Measurements from ENCODE around the gene C20orf144.

C20orf144 gene

DNA sequence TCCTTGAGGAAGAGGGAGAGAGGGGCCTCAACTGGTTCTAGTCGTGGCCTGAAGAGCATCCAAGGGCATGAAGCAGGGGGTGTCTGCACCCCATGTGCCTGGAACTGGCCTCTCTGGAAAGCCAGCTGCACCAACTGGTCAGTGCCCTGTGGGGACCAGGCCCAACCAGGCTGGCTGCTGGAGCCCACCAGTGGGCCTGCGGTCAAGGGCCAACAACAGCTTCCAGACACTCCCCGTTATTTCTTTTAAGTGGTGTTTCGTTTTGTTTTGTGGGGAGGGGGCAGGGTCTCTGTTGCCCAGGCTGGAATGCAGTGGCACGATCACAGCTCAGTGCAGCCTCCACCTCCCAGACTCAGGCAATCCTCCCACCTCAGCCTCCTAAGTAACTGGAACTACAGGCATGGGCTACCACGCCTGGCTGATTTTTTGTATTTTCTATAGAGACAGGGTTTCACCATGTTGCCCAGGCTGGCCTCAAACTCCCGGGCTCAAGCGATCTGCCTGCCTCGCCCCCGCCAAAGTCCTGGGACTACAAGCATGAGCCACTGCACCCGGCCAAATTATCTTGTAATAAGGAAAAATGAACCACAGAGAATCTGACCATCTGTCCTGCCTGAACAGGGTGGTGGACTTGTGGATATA is 11.9 kb upstream of the C20orf144 start:
- no peak for DNase-seq

- peak in 1 of 3 experiments; percentile 53 for DNase-seq
Measured at GRCh38 chr20:33650753-33651561, 11.2 kb upstream of the C20orf144 start.

DNA sequence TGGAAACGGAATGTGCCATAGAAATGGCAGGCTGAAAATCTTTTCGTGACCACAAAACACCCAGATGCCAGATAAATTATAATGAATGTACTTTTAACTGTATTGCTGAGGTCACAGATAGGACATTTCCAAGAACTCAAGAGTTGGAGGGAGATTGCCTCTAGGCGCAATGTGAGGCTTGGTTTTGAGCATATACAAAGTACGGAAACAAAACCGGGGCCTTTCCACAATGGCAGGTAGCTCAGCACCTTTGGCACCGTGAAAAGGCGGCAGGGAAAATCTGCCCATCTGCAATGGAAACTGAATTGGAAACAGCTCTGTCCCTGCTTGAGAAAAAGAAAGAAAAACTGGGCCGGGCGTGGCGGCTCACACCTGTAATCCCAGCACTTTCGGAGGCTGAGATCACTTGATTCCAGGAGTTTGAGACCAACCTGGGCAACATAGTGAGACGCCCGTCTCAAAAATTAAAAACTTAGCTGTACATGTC is 10.5 kb upstream of the C20orf144 start:
- peak in 1 of 3 experiments; percentile 48 for DNase-seq

DNA sequence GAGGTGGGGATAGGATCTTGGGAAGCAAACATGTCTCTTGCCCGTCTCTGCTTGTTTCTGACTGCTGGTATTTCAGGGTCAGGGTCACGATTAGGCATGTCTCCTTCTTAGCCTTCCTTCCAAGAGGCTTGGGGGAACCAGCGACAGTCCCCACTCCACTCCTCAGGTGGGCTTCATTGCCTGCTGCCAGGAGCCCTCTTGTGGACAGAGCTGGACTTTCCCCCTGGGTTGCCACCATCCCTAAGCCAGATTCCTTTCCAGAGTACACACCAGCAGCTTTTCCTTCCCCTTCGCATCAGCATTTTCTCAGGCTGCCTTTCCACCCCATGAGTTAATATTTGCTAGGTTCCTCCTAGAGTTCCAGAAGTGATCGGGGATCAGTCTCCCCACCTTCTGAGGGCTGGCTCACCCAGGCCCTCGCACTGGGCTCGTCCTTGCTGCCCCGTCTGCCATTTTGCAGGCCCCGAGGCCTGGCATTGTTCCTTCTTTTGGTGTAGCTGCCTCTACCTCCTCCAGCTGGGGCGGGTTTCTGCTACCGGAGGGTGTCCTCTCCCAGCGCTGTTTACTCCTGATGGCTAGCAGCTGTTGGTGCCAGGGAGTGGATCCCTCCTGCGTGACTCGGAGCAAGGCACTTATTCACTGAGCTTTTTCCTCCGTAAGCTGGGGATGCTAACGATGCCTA is 8.8 kb upstream of the C20orf144 start:
- DNase-seq = peak; percentile 56 to 74 (median 70)

GRCh38 chr20:33653900-33654596 is 8.1 kb upstream of the C20orf144 start:
- peak; percentile 85 to 97 (median 93) for DNase-seq

GRCh38 chr20:33654680-33655161 is 7.4 kb upstream of the C20orf144 start:
- DNase-seq = no peak

GRCh38 chr20:33655164-33655563 is 7.0 kb upstream of the C20orf144 start:
- no peak for DNase-seq

DNA sequence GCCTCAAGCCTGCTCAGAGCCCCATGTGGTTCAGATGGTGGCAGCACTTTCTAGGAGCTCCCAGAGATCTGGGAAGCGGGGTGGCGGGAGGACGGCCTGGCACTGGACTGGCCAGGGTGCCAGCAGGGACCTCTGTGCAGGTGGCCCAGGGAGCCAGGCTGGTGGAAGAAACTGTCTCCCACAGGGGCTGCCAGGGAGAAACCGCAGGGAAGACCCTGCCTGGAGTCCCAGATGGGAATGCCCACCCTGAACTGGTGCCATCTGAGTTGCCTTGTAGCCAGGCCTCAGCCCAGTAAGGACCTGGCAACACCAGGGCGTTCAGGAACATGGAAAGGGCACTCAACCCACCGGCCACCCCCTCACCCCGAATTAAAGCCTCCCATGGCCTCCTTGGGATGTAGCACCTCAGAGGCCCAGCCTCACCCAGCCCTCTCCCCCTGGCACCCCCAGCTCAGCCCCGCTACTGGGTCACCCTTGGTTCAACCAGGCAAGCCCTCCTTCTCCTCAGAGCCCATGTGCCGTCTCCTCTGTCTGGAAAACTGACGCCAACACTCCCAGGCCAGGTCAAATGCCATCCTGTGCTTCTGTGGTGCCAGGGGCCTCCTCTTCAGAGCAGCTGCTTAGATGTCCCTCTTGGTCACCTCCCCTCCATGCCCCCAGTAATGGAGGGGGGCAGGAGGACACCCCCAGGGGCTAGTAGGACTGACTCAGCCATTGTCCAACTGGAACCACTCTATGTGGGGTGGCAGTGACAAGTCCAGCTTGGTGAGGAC is 5.9 kb upstream of the C20orf144 start:
- DNase-seq = no peak

- DNase-seq = no peak
Measured at GRCh38 chr20:33656783-33657703, 5.1 kb upstream of the C20orf144 start.

DNA sequence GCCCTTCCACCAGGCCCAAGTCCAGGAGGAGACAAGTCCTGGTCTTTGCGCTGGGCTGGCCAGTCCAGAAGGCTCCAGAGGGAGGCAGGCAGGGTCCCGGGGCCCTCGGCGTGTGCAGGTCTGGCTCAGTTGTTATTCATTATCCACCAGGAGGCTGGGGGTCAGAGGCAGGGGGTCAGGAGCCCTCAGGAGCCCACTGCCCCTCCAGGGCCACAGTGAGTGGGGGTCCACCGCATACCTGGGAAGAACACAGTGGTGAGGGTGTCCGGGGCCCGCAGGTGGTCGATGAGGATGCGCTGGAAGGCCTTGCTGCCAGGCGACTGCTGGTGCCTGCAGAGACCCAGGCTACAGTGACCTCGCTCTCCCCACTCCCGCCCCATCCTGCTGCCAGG is 4.4 kb upstream of the C20orf144 start:
- no peak for DNase-seq

GRCh38 chr20:33658510-33658909 is 3.6 kb upstream of the C20orf144 start:
- no peak for DNase-seq

DNA sequence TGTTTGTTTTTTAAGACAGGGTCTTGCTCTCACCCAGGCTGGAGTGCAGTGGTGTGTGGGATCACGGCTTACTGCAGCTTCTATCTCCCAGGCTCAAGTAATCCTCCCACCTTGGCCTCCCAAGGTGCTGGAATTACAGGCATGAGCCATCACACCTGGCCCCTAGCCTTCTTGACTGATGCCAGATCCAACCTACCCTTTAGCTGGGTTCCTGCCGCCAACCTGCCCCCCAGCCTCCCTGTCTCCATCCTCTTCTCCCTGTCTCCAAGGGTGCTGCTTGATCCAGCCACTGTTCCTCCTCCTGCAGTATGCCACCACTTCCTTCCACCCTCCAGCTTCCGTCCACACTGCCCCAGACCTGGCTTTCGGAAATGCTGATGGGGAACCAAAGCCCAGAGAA is 3.2 kb upstream of the C20orf144 start:
- DNase-seq = no peak

DNA sequence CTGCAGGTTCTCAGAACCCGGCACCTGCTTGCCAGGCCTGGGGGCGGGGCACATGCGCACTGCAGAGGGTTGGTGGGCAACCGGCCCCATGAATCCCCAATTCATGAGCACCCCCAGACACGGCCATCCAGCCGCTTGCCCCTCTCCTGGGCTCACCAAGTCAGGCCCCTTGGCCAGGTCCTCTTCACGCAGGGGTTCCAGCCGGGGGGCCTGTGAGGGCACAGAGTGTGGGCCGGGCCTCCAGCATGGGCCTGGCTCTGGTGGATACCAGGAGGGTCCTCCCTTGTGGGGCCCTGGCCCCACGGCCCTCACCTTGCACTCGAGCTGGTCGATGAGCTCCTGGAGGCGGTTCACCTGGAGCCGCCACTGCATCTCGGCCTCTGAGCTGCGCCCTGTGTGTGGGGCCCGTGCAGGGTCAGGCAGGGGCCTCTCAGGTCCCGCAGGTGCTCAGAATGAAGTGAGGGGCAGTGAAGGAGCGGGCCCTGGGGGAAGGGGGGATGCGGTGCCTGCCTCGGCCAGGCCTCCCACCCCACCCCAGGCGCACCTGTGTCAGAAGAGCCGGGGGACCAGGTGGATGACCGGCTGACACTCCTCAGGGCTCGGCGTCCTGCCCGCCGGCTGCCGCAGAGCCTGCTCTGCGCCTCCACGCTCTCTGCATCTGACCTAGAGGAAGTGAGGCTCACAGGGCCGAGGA is 2.6 kb upstream of the C20orf144 start:
- DNase-seq = no peak

DNA sequence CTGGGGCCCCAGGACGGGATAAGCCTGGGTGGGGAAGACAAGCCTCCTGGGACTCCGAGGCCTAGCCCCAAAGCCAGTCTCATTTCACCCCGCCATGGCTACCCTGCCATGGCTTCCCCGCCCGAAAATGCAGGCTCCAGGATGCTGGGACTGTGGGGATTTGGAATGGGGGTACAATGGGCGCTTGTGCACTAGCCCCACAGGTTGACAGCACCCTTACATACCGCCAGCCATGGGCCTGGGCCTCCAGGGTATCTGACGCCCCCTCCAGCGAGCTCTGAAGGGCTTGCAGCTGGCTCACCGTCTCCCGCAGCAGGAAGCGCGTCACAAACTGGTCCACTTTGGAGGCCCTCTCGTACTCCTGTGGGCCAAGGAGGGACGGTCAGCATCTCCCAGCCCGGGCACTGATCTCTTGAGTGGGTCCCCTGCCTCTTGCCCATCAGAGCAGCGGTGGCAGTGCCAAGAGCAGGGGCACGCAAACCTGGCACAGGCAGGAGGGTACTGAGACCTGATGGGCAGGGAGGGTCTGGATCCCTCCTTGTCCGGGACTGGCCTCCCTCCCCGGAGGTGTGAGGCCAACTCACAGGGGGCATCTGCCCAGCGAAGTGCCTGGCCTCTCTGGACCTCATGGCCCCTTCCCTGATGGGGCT is 2.0 kb upstream of the C20orf144 start:
- DNase-seq = no peak

- no peak for DNase-seq
Measured at GRCh38 chr20:33660685-33661058, 1.5 kb upstream of the C20orf144 start.

DNA sequence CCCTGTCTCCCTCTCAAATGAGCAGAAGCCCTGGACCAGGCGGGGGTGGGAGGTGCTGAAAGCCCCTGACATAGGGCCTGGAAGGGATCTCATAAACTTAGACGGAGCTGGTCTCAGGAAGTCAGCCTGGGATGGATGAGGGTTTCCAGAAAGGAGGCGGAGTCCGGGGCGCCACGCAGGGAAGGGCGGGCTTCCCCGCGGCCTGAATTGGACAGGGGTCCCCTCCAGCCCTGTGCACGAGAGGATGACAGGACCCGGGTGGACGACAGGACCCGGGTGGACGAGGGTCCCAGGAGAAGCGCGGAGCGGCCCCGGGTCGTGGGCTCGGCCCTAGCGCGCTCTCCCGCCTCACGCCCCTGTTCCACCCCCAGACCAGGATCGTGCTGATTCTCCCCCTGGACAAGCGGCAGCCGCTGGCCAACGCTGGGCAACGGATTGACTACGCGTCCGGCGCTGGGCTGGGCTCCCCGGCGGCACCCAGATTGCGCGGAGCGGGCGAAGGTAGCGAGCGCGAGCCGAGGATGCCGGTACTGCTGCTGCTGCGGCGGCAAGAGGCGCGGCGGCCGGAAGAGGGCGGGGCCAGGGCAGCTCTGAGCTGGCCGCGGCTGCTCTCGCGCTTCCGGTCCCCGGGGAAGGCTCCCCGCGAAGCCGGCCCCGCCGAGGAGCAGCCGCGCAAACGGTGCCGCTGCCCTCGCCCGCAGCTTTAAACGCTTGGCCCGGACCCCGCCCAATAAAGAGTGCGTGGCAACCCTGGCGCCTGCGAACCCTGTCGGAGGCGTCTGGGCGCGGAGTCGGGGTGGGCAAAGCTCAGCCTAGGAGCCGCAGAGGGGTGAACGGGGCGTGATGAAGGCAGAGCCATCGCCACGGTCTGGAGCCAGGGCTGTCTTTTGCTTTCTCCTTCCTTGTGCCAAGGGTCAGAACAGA is 1.3 kb downstream of the C20orf144 start:
- DNase-seq = peak; percentile 73 to 89 (median 89)

DNA sequence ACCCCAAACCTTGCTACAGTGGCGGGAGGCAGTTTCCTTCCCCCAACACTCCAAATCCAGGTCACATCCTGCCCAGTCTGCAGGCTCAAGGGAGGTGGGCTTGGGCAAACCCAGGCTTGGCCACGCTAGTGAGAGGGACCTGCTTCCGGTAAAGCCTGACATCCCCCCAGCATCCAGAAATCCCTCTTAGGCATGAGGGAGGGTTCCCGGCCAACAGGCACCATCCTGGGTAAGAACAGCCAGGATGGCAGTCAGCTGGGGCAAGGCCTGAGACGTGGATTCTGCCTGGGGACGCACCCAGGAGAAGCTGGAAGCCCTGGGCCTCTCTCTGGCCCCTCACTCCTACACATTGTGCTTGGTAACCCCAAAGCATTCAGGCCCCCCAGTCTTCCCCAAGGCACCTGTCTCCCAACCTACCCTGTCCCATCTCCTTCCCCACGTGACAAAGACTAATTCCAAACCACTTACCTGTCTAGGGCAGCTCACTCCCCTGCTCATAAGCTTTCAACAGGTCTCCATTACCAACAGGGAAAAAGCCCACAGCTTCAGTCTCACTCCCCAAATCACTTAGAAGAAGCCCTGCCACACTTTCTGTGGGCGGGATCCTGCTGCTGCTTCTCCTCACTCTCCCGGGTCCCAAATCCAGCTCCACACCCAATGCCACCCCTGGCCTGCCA is 2.1 kb downstream of the C20orf144 start:
- DNase-seq = peak in 1 of 3 experiments; percentile 51

GRCh38 chr20:33664762-33665144 is 2.6 kb downstream of the C20orf144 start:
- DNase-seq = peak in 1 of 3 experiments; percentile 33
